Esophagus muscularis mucosa (tissue), 4 donors: ENCODE results near the gene ANO4.

Source experiments
- EP300 ChIP-seq: sonication (generic); formaldehyde crosslinking; IDR thresholded peaks from one replicate; pipeline ENCODE4 v1.6.1; 2017; ENCODE audit warnings: antibody characterized with exemption
- POLR2A ChIP-seq: fragments of 450-650 bp; IDR thresholded peaks from one replicate; pipeline ENCODE4 v1.6.1; 2017; ENCODE audit warnings: antibody characterized with exemption, moderate library complexity, mild to moderate bottlenecking, low read depth
- TF ChIP-seq, protein P1 (sequence below), 3 experiments: fragments of 200-600 bp in 2 of 3; fragments of 450-650 bp in 1 of 3; sonication (generic) in 2 of 3; IDR thresholded peaks; one replicate each; pipeline ENCODE4 v1.5.1; 2017 to 2019; ENCODE audit warnings: antibody characterized with exemption in 3 of 3, mild to moderate bottlenecking in 2 of 3, moderate library complexity in 1 of 3

DNA sequence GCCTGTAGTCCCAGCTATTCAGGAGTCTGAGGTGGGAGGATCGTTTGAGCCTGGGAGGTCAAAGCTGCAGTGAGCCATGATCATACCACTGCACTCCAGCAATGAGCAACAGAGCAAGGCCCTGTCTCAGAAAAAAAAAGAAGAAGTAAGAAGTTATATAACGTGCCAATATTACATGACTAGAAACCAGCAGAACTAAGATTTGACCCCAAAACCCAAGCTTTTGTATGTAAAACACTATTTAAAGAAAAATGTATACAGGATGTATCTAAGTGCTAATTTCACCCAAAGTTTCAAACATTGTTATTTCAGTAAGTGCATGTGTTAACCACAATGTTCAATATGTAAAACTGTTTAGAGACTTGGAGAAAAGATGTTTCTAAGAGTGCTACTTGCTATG lies 320.8 kb downstream of the ANO4 start:
- TF ChIP-seq, protein P1, sequence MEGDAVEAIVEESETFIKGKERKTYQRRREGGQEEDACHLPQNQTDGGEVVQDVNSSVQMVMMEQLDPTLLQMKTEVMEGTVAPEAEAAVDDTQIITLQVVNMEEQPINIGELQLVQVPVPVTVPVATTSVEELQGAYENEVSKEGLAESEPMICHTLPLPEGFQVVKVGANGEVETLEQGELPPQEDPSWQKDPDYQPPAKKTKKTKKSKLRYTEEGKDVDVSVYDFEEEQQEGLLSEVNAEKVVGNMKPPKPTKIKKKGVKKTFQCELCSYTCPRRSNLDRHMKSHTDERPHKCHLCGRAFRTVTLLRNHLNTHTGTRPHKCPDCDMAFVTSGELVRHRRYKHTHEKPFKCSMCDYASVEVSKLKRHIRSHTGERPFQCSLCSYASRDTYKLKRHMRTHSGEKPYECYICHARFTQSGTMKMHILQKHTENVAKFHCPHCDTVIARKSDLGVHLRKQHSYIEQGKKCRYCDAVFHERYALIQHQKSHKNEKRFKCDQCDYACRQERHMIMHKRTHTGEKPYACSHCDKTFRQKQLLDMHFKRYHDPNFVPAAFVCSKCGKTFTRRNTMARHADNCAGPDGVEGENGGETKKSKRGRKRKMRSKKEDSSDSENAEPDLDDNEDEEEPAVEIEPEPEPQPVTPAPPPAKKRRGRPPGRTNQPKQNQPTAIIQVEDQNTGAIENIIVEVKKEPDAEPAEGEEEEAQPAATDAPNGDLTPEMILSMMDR (IDR thresholded peaks at IDR 0.05): no peak
- TF ChIP-seq POLR2A (no peak), EP300 (no peak)
